ENCODE results near the gene GH1. TPM values are rescaled to one million over a fixed set of nuclear protein-coding genes. Genes with fewer than 3 reads are reported as not detected.

GH1 gene
- total and polyA plus RNA-seq, 3 experiments from 2014 or later = not detected

GRCh38 chr17:63960006-63960405, 41.4 kb upstream of the GH1 start:
- H3K4me1 ChIP-seq (ENCODE audit: insufficient read depth, low read length) = no peaks in the 10 kb centered on the region
- H3K36me3 Mint-ChIP-seq = no peaks in the 10 kb centered on the region
- ChIA-PET POLR2A (no interaction called here), CTCF (interaction anchor here (2.1 kb wide), 1 partner anchor 66 kb away, joined by 5 read pairs; no protein-coding TSS in a partner anchor)
- no peaks in the 10 kb centered on the region for H3K9me3 Mint-ChIP-seq
- no peak for DNase-seq
- no peak overlapping the region for H3K4me3 ChIP-seq (ENCODE audit: low read length)
- no peaks in the 10 kb centered on the region for H3K27me3 ChIP-seq (ENCODE audit: insufficient read depth, low read length, poor library complexity, severe bottlenecking)
- H3K27ac ChIP-seq (ENCODE audit: low read depth, low read length) = no peak overlapping the region
- peaks cover 0 to 1% of the 10 kb centered on the region in 2 donors for H3K27me3 Mint-ChIP-seq
- no peak overlapping the region for H3K27ac Mint-ChIP-seq
- peaks cover under 1 to 15% (median 8%) of the 10 kb centered on the region in 3 donors for H3K4me1 Mint-ChIP-seq
- H3K4me3 Mint-ChIP-seq = no peak overlapping the region
- no peaks in the 10 kb centered on the region for H3K9me3 ChIP-seq (ENCODE audit: low read length)
- H3K36me3 ChIP-seq (ENCODE audit: insufficient read depth, low read length) = no peaks in the 10 kb centered on the region

DNA sequence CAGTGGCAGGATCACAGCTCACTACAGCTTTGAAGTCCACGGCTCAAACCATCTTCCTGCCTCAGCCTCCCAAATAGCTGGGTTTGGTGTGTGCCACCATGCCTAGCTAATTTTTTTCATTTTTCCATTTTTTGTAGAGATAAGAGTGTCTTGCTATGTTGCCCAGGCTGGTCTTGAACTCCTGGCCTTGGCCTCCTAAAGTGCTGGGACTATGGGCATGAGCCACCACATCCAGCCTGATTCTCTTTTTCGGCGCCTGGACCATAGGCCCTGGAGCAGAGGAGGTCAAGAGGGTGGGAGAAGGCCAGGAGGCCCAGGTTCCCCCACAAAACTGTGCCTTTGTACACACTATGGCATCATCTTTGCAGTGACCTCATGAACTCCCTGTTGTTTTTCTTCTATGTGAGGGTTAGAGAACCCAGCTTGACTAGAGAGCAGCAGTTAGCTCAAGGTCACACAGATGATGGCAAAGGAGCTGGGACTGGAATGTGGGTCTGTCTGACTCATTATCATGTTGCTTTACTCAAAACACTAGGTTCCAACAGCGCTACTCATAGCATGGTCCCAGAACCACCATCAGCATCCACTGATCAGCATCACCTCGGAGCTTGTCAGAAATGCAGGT, 37.8 kb upstream of the GH1 start:
- Mint-ChIP-seq H3K27ac (peak overlapping the region in 4 of 8 donors; percentile 27 to 81 (median 45)), H3K9me3 (no peaks in the 10 kb centered on the region), H3K4me3 (no peak overlapping the region), H3K27me3 (no peaks in the 10 kb centered on the region), H3K4me1 (peaks cover 16 to 24% (median 22%) of the 10 kb centered on the region in 3 donors), H3K36me3 (no peaks in the 10 kb centered on the region)
- Histone ChIP-seq H3K9me3 (ENCODE audit: low read length) (no peaks in the 10 kb centered on the region), H3K4me1 (ENCODE audit: insufficient read depth, low read length) (peaks cover 16% of the 10 kb centered on the region), H3K27ac (ENCODE audit: low read depth, low read length) (no peak overlapping the region), H3K4me3 (ENCODE audit: low read length) (no peak overlapping the region), H3K36me3 (ENCODE audit: insufficient read depth, low read length) (no peaks in the 10 kb centered on the region), H3K27me3 (ENCODE audit: insufficient read depth, low read length, poor library complexity, severe bottlenecking) (no peaks in the 10 kb centered on the region)
- ChIA-PET POLR2A (interaction anchor here (0.6 kb wide), 1 partner anchor 71 kb away, joined by 4 read pairs; no protein-coding TSS in a partner anchor), CTCF (interaction anchor here (1.1 to 3.1 kb wide), 4 partner anchors 10 to 69 kb away, joined by 3 to 24 read pairs (median 6); no protein-coding TSS in a partner anchor)
- no peak for DNase-seq

DNA sequence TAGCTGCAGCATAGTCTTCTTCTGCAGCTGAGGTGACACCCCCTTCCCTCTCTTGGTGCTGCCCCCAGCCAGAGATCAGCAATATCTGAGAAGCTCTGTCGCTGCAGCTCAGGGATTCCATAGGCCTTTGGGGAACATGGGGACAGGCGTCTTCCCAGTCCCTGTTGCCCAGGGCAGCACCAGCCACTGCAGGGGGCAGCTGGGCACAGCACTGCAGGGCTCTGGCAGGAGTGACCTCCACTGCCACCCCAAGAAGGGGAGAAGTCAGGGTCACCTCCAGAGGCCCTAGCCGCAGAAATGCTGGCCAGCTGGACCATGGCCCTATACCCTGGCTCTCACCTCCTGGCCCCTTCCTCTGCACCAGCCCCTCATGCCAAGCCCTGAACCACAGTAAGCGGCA, 37.2 kb upstream of the GH1 start:
- H3K36me3 Mint-ChIP-seq = no peaks in the 10 kb centered on the region
- H3K4me3 Mint-ChIP-seq = no peak overlapping the region
- no peak overlapping the region for H3K4me3 ChIP-seq (ENCODE audit: low read length)
- H3K36me3 ChIP-seq (ENCODE audit: insufficient read depth, low read length) = no peaks in the 10 kb centered on the region
- H3K27ac Mint-ChIP-seq = peak overlapping the region in 3 of 8 donors; percentile 29 to 66 (median 64)
- no peaks in the 10 kb centered on the region for H3K9me3 Mint-ChIP-seq
- no peaks in the 10 kb centered on the region for H3K27me3 Mint-ChIP-seq
- H3K4me1 Mint-ChIP-seq = peaks cover 16 to 25% (median 24%) of the 10 kb centered on the region in 3 donors
- no peaks in the 10 kb centered on the region for H3K27me3 ChIP-seq (ENCODE audit: insufficient read depth, low read length, poor library complexity, severe bottlenecking)
- POLR2A ChIA-PET = interaction anchor here (0.6 kb wide), 1 partner anchor 72 kb away, joined by 4 read pairs; no protein-coding TSS in a partner anchor
- peaks cover 16% of the 10 kb centered on the region for H3K4me1 ChIP-seq (ENCODE audit: insufficient read depth, low read length)
- no peaks in the 10 kb centered on the region for H3K9me3 ChIP-seq (ENCODE audit: low read length)
- H3K27ac ChIP-seq (ENCODE audit: low read depth, low read length) = no peak overlapping the region
- DNase-seq = no peak
- CTCF ChIA-PET = interaction anchor here (3.1 kb wide), 2 partner anchors 9 to 11 kb away, joined by 10 to 24 read pairs; no protein-coding TSS in a partner anchor

GRCh38 chr17:63955232-63955631, 36.6 kb upstream of the GH1 start:
- H3K9me3 ChIP-seq (ENCODE audit: low read length) = no peaks in the 10 kb centered on the region
- H3K27me3 ChIP-seq (ENCODE audit: insufficient read depth, low read length, poor library complexity, severe bottlenecking) = no peaks in the 10 kb centered on the region
- ChIA-PET POLR2A (no interaction called here), CTCF (interaction anchor here (1.3 to 3.1 kb wide), 3 partner anchors 9 to 65 kb away, joined by 3 to 24 read pairs (median 10); partner anchors contain the start of gene ICAM2)
- Mint-ChIP-seq H3K27ac (peak overlapping the region in 1 of 8 donors; percentile 43), H3K9me3 (no peaks in the 10 kb centered on the region), H3K36me3 (no peaks in the 10 kb centered on the region), H3K4me3 (peak overlapping the region in 1 of 7 donors; percentile 24), H3K4me1 (peaks cover 16 to 25% (median 24%) of the 10 kb centered on the region in 3 donors), H3K27me3 (no peaks in the 10 kb centered on the region)
- peaks cover 16% of the 10 kb centered on the region for H3K4me1 ChIP-seq (ENCODE audit: insufficient read depth, low read length)
- no peak for DNase-seq
- H3K27ac ChIP-seq (ENCODE audit: low read depth, low read length) = no peak overlapping the region
- H3K36me3 ChIP-seq (ENCODE audit: insufficient read depth, low read length) = no peaks in the 10 kb centered on the region
- H3K4me3 ChIP-seq (ENCODE audit: low read length) = no peak overlapping the region

DNA sequence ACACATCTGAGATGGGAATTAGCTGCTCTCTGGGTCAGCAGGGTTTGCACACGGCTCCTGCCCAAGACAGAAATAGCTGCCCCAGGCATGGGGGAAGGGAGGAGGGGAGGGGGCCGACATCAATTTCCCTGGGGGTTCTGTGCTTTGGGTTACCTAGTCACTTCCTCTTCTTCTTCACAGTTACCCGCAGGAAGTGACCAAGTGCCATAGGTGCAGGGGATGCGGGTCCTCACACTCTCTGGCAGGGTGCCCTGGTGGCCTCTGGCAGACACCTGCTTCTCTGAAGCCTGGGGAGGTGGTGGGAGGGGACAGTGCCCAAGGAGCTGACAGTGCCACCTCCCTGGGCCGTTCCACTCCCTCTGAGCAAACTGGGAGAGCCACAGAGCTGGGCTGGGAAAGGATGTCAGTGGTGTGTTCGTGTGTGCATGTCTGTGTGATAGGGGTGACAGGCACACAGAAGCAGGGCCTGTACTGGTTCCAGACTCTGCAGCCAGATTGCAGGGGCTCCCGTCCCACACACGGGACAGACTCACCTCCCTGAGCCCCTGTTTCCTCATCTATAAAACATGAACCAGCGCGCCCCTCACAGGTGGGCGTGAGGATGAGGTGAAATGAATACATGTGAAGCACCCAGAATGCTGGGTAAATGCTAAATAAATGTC, 35.9 kb upstream of the GH1 start:
- no peak overlapping the region for H3K4me3 ChIP-seq (ENCODE audit: low read length)
- peaks cover 16% of the 10 kb centered on the region for H3K4me1 ChIP-seq (ENCODE audit: insufficient read depth, low read length)
- H3K4me3 Mint-ChIP-seq = peak overlapping the region in 6 of 7 donors; percentile 48 to 87 (median 60)
- H3K36me3 ChIP-seq (ENCODE audit: insufficient read depth, low read length) = no peaks in the 10 kb centered on the region
- H3K27me3 ChIP-seq (ENCODE audit: insufficient read depth, low read length, poor library complexity, severe bottlenecking) = no peaks in the 10 kb centered on the region
- H3K9me3 ChIP-seq (ENCODE audit: low read length) = no peaks in the 10 kb centered on the region
- ChIA-PET CTCF (interaction anchor here (1.0 to 3.1 kb wide), 6 partner anchors 8 to 71 kb away, joined by 3 to 24 read pairs (median 5); partner anchors contain the start of gene ICAM2), POLR2A (no interaction called here)
- H3K9me3 Mint-ChIP-seq = no peaks in the 10 kb centered on the region
- H3K27me3 Mint-ChIP-seq = no peaks in the 10 kb centered on the region
- peak in 4 of 5 donors; percentile 16 to 47 (median 32) for DNase-seq
- no peak overlapping the region for H3K27ac ChIP-seq (ENCODE audit: low read depth, low read length)
- peak overlapping the region in 7 of 8 donors; percentile 43 to 96 (median 85) for H3K27ac Mint-ChIP-seq
- peaks cover 16 to 25% (median 24%) of the 10 kb centered on the region in 3 donors for H3K4me1 Mint-ChIP-seq
- no peaks in the 10 kb centered on the region for H3K36me3 Mint-ChIP-seq

DNA sequence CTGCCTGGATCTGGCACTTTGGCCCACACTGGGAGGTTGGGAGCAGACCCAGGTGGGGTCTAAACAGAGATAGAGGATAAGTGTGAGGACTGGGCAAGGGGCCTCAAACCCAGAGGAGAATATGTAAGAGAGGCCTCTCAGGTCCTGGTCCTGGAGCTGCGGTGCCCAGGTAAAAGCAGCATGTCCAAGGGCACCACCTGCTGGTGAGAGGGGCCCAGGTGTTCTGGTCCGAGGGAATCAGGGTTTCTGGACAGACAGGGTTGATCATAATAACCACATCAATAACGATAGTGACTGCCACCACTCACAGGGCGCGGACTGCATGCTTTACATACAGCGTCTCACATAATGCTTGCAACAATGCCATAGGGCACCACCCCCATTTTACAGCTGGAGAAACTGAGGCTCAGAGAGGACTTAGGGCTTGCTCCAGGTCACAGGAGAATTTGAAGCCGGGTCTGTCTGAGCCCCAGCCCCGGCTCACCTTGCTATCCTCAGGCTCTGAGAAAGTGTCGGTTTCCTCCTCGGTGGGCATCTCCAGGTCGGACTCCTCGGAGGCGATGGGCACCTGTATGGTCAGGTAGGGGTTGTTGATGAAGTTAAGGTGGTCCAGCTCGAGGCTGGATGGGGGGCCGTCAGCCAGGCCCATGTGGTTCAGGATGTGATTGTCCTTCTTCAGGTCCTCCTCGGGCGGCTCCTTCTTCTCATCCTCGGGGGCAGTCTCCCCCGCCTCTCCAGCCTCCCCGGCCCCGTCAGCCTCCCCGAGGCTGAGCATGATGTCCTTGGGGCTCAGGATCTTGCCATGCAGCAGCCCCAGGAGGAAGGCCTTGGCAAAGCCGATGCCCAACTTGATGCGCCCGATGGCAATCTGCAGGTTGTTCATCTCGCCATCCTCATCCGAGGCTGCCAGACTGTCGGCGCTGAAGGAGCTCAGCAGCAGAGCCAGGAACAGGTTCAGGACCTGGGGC, 32.6 kb upstream of the GH1 start:
- POLR2A ChIA-PET = no interaction called here
- Mint-ChIP-seq H3K4me3 (no peak overlapping the region), H3K27me3 (no peaks in the 10 kb centered on the region), H3K9me3 (no peaks in the 10 kb centered on the region), H3K4me1 (peaks cover 21 to 36% (median 30%) of the 10 kb centered on the region in 3 donors), H3K27ac (peak overlapping the region in 1 of 8 donors; percentile 53), H3K36me3 (no peaks in the 10 kb centered on the region)
- Histone ChIP-seq H3K36me3 (ENCODE audit: insufficient read depth, low read length) (no peaks in the 10 kb centered on the region), H3K4me1 (ENCODE audit: insufficient read depth, low read length) (peaks cover 29% of the 10 kb centered on the region), H3K4me3 (ENCODE audit: low read length) (no peak overlapping the region), H3K27ac (ENCODE audit: low read depth, low read length) (no peak overlapping the region), H3K27me3 (ENCODE audit: insufficient read depth, low read length, poor library complexity, severe bottlenecking) (no peaks in the 10 kb centered on the region), H3K9me3 (ENCODE audit: low read length) (no peaks in the 10 kb centered on the region)
- CTCF ChIA-PET = interaction anchor here (0.7 to 4.7 kb wide), 9 partner anchors 32 to 182 kb away, joined by 3 to 26 read pairs (median 4); partner anchors contain the start of genes CSHL1, GH1 and ICAM2
- DNase-seq = peak in 3 of 5 donors; percentile 11 to 63 (median 23)

- Histone ChIP-seq H3K9me3 (ENCODE audit: low read length) (no peaks in the 10 kb centered on the region), H3K27ac (ENCODE audit: low read depth, low read length) (no peak overlapping the region), H3K27me3 (ENCODE audit: insufficient read depth, low read length, poor library complexity, severe bottlenecking) (no peaks in the 10 kb centered on the region), H3K4me1 (ENCODE audit: insufficient read depth, low read length) (peaks cover 38% of the 10 kb centered on the region), H3K36me3 (ENCODE audit: insufficient read depth, low read length) (no peaks in the 10 kb centered on the region), H3K4me3 (ENCODE audit: low read length) (no peak overlapping the region)
- H3K4me3 Mint-ChIP-seq = no peak overlapping the region
- no peaks in the 10 kb centered on the region for H3K27me3 Mint-ChIP-seq
- no peaks in the 10 kb centered on the region for H3K36me3 Mint-ChIP-seq
- DNase-seq = no peak
- POLR2A ChIA-PET = no interaction called here
- no peaks in the 10 kb centered on the region for H3K9me3 Mint-ChIP-seq
- CTCF ChIA-PET = interaction anchor here (0.9 to 4.7 kb wide), 6 partner anchors 30 to 183 kb away, joined by 3 to 26 read pairs (median 10); partner anchors contain the start of genes CSHL1, GH1 and ICAM2
- peaks cover 28 to 39% (median 33%) of the 10 kb centered on the region in 3 donors for H3K4me1 Mint-ChIP-seq
- no peak overlapping the region for H3K27ac Mint-ChIP-seq
Measured at GRCh38 chr17:63949576-63950250, 31.1 kb upstream of the GH1 start.

Measured in CD8-positive, alpha-beta memory T cell (primary cell).